NCI-H510A (cell line): ENCODE results near the gene RGS10.

Experiments
- DNase-seq: peaks from one replicate; lab custom pipeline; 2025; lab: John Stamatoyannopoulos, UW

RGS10 gene

DNA sequence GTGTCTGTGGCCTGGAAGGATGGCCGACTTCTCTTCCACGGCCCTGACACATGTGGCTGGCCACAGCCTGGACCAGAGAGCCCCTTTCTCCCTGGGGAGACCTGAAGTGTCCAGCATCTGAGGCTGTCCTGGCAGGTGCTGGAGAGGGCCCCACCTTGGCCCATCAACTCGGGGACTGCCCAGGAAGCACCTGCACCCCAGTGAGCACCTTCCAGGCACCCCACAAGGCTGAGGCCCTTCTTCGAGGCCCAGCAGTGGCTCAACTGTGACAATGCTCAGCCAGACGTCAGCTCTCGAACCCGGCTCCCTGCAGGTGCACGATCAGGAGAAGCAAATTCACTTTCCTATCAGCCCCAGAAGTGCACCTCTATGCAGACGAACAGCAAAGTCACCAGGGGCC lies 24.3 kb downstream of the RGS10 start:
- no peak for DNase-seq

- no peak for DNase-seq
These were observed 25.0 kb downstream of the RGS10 start for GRCh38 chr10:119517235-119518141.

- DNase-seq: no peak
These were observed 25.9 kb downstream of the RGS10 start for GRCh38 chr10:119516381-119517234.

DNA sequence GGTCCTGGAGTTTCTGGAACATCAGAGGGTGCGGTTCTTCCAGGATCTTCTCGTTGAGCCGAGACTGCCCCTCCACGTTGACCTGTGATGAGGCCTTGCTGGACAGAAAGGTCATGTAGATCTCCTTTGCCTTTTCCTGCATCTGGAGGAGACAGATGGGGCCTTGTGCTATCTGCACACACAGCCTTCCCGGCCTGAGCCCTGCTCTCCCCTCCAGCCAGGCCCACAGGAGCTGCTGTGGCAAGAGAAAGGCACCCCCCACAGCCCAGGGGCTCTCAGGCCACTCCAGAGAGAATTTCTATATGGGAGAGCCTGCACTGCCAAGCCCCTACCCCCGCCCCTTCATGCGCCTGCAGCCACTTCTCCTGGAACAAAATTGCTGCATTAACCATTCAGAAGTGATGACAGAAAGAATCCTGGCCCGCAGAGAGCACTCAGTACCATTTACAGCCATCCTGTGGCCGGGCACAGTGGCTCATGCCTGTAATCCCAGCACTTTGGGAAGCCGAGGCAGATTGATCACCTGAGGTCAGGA lies 26.9 kb downstream of the RGS10 start:
- DNase-seq: no peak

DNA sequence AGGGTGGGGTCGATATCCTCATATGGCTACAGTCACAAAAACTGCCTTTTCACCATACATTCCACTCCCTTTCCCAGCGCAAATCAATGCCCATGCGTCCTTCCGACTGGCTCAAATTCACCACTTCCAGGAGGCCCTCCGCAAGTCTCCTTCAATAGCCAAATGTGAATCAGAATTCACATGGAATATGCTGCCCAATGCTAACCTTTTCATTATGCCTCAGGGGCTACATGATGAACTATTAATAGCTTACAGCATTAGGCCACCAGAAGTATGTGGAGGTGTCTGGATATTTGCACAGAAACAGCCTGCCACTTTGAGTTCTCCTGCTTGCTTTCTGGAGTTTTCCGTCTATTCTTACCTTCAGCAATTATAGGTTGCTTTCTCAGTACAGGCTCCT lies 27.7 kb downstream of the RGS10 start:
- DNase-seq: no peak

DNA sequence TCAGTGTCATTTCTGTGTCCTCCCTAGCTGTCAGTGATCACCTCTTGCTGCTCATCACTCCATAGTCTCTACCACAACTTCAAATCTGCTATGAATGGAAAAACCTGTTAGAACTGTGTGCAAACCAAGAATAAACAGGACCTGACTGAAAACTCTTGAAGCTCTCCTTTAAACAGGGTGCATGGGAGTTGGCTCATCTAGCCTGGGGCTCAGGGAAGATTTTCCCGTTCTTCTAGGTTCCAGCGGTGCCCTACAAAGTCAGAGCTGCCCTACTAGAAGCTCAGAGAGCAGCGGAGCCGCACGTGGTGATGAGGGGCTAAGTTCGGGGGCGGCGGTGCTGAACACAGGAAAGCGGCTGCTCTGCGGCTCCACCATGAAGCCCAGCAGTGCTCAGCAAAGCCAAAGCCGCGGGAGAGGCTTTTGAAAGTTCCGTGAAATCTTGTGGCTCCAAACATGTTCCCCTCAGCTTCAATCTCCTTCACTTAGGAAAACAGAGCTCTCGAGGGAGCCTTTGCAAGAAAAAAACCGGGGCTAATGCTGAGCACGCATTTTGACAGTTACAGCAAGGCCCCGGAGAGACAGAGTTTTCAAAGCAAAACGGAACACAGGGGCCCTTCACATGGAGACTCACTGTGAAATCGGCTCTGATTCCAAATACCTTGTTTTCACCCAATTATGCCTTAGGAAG lies 30.5 kb downstream of the RGS10 start:
- no peak for DNase-seq

DNA sequence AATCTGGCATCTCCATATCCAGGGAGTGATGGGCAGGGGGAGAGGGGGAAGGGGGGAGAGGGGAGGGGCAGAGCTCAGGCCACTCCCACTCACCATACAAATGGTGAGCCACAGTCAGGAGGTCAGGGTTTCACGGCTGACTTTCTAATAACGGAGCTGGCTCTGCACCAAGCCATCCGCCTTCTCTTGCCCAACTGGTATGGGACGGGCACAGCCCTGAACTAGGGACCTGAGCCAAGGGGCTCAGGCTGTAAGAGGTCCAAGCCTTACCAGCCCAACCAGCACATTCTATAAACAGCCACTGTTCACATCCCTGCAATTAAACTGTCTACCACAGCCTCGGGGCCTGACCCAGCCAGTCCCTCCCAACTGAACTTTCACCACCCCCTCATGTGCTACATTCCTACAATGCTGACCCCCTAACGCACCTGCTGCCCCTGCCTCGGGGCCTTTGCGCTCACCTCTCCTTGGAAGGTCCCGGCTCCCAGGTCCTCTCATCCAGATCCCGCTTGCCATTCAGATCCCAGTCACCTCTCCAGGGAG lies 32.5 kb downstream of the RGS10 start:
- no peak for DNase-seq

DNA sequence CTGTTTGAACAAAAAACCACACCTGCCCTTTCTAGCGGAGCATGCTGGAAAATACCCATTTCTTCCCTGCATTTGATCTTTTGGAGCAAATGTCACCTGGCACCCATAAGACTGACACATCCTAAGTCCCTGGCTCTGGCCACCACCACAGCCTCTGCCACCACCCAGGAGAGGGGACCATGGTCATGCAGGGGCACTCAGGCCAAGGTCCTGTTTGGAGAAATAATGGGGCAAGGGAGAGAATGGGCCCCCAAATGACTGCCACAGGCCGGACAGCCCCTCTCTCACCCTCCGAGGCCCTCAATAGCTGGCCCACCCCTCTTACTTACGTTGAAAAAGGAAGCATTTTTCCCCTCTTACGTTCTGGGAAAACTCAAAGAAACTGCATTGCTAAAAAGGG lies 35.4 kb downstream of the RGS10 start:
- no peak for DNase-seq

DNA sequence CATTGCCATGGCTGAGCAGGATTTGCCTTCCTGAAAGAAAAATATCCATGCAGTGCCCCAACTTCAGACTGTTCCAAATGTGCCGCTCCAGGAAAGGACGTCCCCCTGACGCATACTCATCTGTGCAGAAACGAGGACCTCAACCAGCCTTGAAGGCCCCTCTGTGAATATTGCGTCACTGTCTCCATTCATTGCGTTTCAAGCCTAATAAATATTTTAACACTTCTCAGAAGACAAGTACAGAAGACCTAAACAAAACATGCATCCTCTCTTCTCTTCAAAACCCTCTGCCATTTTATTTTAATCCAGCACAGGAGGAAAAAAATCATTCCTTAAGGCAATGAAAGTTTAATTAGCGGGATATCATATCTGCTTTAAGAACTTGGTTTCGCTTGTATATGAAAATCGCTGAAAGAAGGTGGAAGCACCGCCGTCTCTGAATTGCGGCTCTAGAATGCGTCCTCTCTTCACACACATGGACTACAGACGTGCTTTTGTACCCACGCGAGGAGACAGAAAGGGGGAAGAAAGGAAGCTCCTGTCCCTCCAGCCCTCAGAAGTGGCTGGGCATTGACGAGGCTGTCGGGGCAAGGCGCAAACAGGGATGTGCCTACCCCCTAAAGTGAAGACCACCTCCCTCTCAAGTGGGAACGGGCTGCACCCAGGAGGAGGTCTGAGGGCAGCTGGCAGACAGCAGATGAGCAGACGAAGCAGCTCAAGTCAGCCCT lies 36.8 kb downstream of the RGS10 start:
- DNase-seq: no peak

- DNase-seq: no peak
These were observed 37.4 kb downstream of the RGS10 start for GRCh38 chr10:119505131-119505551.

GRCh38 chr10:119504651-119505050 lies 37.9 kb downstream of the RGS10 start:
- no peak for DNase-seq

- no peak for DNase-seq
These were observed 38.7 kb downstream of the RGS10 start for GRCh38 chr10:119503821-119504220.

GRCh38 chr10:119502618-119503155 lies 39.8 kb downstream of the RGS10 start:
- no peak for DNase-seq

DNA sequence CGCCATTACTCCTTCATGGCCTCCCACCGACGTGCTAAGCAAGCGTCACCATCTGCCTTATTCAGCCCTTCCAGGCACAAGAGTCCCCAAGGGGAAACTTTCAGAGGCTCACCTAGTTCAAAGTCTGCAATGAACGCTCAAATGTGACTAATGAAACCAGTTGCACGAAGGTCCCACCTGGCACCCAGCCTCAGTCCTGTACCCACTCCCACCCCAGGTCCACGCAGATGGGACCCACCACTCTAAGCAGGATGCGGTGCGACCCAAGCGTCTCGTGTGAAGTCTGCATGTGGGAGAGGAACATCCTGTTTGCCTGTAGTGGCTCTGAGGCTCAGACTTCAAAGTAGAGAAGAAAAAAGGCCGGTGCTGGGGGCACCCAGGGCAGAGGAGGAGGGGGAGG lies 40.3 kb downstream of the RGS10 start:
- no peak for DNase-seq

DNA sequence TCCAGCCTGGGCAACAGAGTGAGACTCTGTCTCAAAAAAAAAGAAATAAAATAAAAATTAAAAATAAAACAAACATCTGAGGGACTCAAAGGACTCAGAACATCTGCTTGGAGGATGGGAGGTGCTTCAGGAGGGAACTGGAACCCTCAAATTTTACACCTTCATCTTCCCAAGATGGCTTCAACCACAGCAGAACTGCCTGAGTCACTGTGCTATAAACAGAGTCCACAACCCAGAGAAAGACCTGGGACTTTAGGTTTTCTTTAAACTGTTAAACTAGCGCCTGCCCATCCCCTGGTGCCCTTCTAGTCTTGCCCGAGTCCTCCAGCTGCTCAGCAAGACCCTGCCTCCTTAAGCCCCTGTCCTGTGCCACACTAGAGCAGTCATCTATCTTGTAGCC lies 40.8 kb downstream of the RGS10 start:
- no peak for DNase-seq

DNA sequence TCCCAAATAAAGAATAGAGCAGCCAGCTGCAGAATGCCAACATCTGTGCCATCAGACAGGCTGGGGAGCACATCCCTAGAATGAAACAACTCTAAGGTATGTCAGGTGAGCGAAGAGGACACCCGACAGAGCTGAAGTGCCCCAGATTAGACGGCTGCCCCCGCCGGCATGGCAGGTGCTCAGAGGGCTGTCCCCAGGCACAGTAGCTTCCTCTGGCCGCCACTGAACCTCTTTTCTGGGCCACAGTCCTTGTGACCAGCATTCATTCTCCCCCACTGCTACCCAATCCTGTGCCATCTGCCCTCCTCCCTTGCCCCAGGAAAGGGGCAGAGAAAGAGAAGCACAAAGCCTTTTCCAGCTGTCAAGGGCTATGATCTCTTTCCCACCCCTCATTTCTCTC lies 41.7 kb downstream of the RGS10 start:
- DNase-seq: no peak

GRCh38 chr10:119500123-119500795 lies 42.3 kb downstream of the RGS10 start:
- DNase-seq: no peak

GRCh38 chr10:119499677-119500002 lies 42.9 kb downstream of the RGS10 start:
- DNase-seq: no peak

- DNase-seq: no peak
These were observed 43.4 kb downstream of the RGS10 start for GRCh38 chr10:119498889-119499676.

GRCh38 chr10:119497243-119497642 lies 45.3 kb downstream of the RGS10 start:
- DNase-seq: no peak
